Neural cell (in vitro differentiated cells): ENCODE results near the gene SCAANT1. TPM values are rescaled to one million over a fixed set of nuclear protein-coding genes. Genes with fewer than 3 reads are reported as not detected.

Source experiments
- H2AFZ ChIP-seq: fragments of 200-600, 300-800 bp; sonication (generic), shearing (Covaris generic); 2 replicates; pipeline ENCODE4 v1.6.0; 2014; ENCODE audit warnings: low read depth, mild to moderate bottlenecking, antibody characterized with exemption, low read length, moderate library complexity
- H3F3A ChIP-seq: fragments of 200-600 bp; shearing (Covaris generic); 2 replicates; pipeline ENCODE4 v1.6.1; 2016; ENCODE audit warnings: mild to moderate bottlenecking, moderate library complexity, mixed read lengths, antibody characterized with exemption, low read length; ENCODE audit not compliant: insufficient read depth, poor library complexity, severe bottlenecking
- H3K27ac ChIP-seq: fragments of 200-600, 300-800 bp; sonication (generic), shearing (Covaris generic); 2 replicates; pipeline ENCODE4 v1.5.1; 2014; ENCODE audit warnings: mild to moderate bottlenecking, low read length, moderate library complexity
- H3K27me3 ChIP-seq: fragments of 300-800, 200-600 bp; sonication (generic), shearing (Covaris generic); 2 replicates; pipeline ENCODE4 v1.6.0; 2014; ENCODE audit warnings: mild to moderate bottlenecking, low read depth, low read length, moderate library complexity; ENCODE audit not compliant: insufficient read depth
- H3K36me3 ChIP-seq: fragments of 300-800, 200-600 bp; sonication (generic), shearing (Covaris generic); 2 replicates; pipeline ENCODE4 v1.5.1; 2014; ENCODE audit warnings: mild to moderate bottlenecking, antibody characterized with exemption, low read length, moderate library complexity; ENCODE audit not compliant: insufficient read depth
- H3K4me2 ChIP-seq: fragments of 300-800, 200-600 bp; sonication (generic), shearing (Covaris generic); 2 replicates; pipeline ENCODE4 v1.6.0; 2014; ENCODE audit warnings: mild to moderate bottlenecking, low read length
- H3K4me3 ChIP-seq: fragments of 300-800, 200-600 bp; sonication (generic), shearing (Covaris generic); 2 replicates; pipeline ENCODE4 v1.5.1; 2014; ENCODE audit warnings: mild to moderate bottlenecking, low read length, moderate library complexity
- H3K79me2 ChIP-seq: fragments of 200-600 bp; shearing (Covaris generic); replicated peaks from 2 replicates; pipeline ENCODE4 v1.6.0; 2014; ENCODE audit warnings: mild to moderate bottlenecking, low read length, moderate library complexity; ENCODE audit not compliant: insufficient read depth
- H3K9ac ChIP-seq: fragments of 300-800, 200-600 bp; sonication (generic), shearing (Covaris generic); 2 replicates; pipeline ENCODE4 v1.6.1; 2016; ENCODE audit warnings: mild to moderate bottlenecking, low read length, mixed read lengths
- H3K9me2 ChIP-seq: fragments of 200-600 bp; shearing (Covaris generic); 2 replicates; pipeline ENCODE4 v1.6.1; 2016; ENCODE audit warnings: mild to moderate bottlenecking, low read length, mixed read lengths; ENCODE audit not compliant: insufficient read depth
- H3K9me3 ChIP-seq: fragments of 200-600, 300-800 bp; sonication (generic), shearing (Covaris generic); 2 replicates; pipeline ENCODE4 v1.6.1; 2016; ENCODE audit warnings: mild to moderate bottlenecking, mixed run types, low read length, moderate library complexity, mixed read lengths
- H4K20me1 ChIP-seq: fragments of 200-600 bp; shearing (Covaris generic); 2 replicates; pipeline ENCODE4 v1.6.1; 2016; ENCODE audit warnings: mild to moderate bottlenecking, mixed run types; ENCODE audit not compliant: insufficient read depth
- CTCF ChIP-seq: fragments of 450-650 bp; IDR thresholded peaks from 2 replicates; pipeline ENCODE4 v1.5.1; 2014; ENCODE audit warnings: antibody characterized with exemption, mild to moderate bottlenecking, moderate library complexity; ENCODE audit not compliant: poor library complexity, severe bottlenecking
- EP300 ChIP-seq: fragments of 450-650 bp; conservative IDR thresholded peaks from 2 replicates; pipeline ENCODE4 v1.6.1; 2014; ENCODE audit warnings: antibody characterized with exemption, mild to moderate bottlenecking, moderate library complexity; ENCODE audit not compliant: poor library complexity, severe bottlenecking
- EZH2 ChIP-seq: fragments of 200-600, 300-800 bp; shearing (Covaris generic), sonication (generic); IDR thresholded peaks from 2 replicates; pipeline ENCODE4 v1.6.1; 2014; ENCODE audit warnings: antibody characterized with exemption, low read length, borderline replicate concordance, mild to moderate bottlenecking; ENCODE audit not compliant: insufficient read depth, poor library complexity, severe bottlenecking
- MXI1 ChIP-seq: fragments of 450-650 bp; conservative IDR thresholded peaks from 2 replicates; pipeline ENCODE4 v1.6.1; 2014; ENCODE audit warnings: antibody characterized with exemption, mild to moderate bottlenecking; ENCODE audit not compliant: poor library complexity, severe bottlenecking
- POLR2AphosphoS5 ChIP-seq: IDR thresholded peaks from 2 replicates; pipeline ENCODE4 v1.6.1; 2012
- RAD21 ChIP-seq: fragments of 450-650 bp; conservative IDR thresholded peaks from 2 replicates; pipeline ENCODE4 v1.6.1; 2014; ENCODE audit warnings: antibody characterized with exemption, mild to moderate bottlenecking, moderate library complexity
- REST ChIP-seq: IDR thresholded peaks from 2 replicates; pipeline ENCODE4 v1.6.1; 2012; ENCODE audit warnings: borderline replicate concordance
- SMC3 ChIP-seq: fragments of 450-650 bp; conservative IDR thresholded peaks from 2 replicates; pipeline ENCODE4 v1.6.1; 2014; ENCODE audit warnings: antibody characterized with exemption, mild to moderate bottlenecking, moderate library complexity; ENCODE audit not compliant: poor library complexity
- TAF1 ChIP-seq: IDR thresholded peaks from 2 replicates; pipeline ENCODE4 v1.6.1; 2012; ENCODE audit warnings: low read depth
- polyA plus RNA-seq: library from polyadenylated mRNA; depleted of rRNA; stranded (reverse); fragments of >200 nt; gene quantifications from 2 replicates; pipeline ENCODE4 v1.2.3, GENCODE V29; 2014

SCAANT1 gene
- polyA plus RNA-seq, 1 donor from 2014 or later: not detected

- Histone ChIP-seq H3K27ac (no peak overlapping the region), H3K9me3 (no peaks in the 10 kb centered on the region), H3K36me3 (no peaks in the 10 kb centered on the region), H3K9me2 (no peaks in the 10 kb centered on the region), H4K20me1 (no peaks in the 10 kb centered on the region), H3K4me2 (no peak overlapping the region), H3F3A (no peaks in the 10 kb centered on the region), H3K27me3 (no peaks in the 10 kb centered on the region), H3K9ac (no peak overlapping the region), H2AFZ (no peak overlapping the region), H3K4me3 (no peak overlapping the region), H3K79me2 (peaks cover 20% of the 10 kb centered on the region)
- TF ChIP-seq RAD21: no peak
- no peak for TF ChIP-seq POLR2AphosphoS5
- TF ChIP-seq EP300: no peak
- TF ChIP-seq SMC3: no peak
- no peak for TF ChIP-seq MXI1
- TF ChIP-seq TAF1: no peak
- no peak for TF ChIP-seq EZH2
- TF ChIP-seq REST: no peak
- TF ChIP-seq CTCF: no peak
These were observed 37.4 kb downstream of the SCAANT1 start for GRCh38 chr3:63874769-63875168.

GRCh38 chr3:63872135-63872924 is 39.9 kb downstream of the SCAANT1 start:
- Histone ChIP-seq H3K4me3 (no peak overlapping the region), H4K20me1 (no peaks in the 10 kb centered on the region), H3K36me3 (no peaks in the 10 kb centered on the region), H3K9me3 (no peaks in the 10 kb centered on the region), H3K27ac (no peak overlapping the region), H3K9me2 (no peaks in the 10 kb centered on the region), H3K9ac (no peak overlapping the region), H3F3A (no peaks in the 10 kb centered on the region), H2AFZ (no peak overlapping the region), H3K27me3 (no peaks in the 10 kb centered on the region), H3K79me2 (peaks cover 20% of the 10 kb centered on the region), H3K4me2 (no peak overlapping the region)
- TF ChIP-seq MXI1 (no peak), SMC3 (no peak), POLR2AphosphoS5 (no peak), EP300 (no peak), REST (no peak), CTCF (no peak), TAF1 (no peak), RAD21 (no peak), EZH2 (no peak)
